Activated T-cell treated with anti-CD3 and anti-CD28 coated beads for 4 hours (primary cell): Measurements from ENCODE around the gene ACKR2.
"Not testable (repeated sequence)": the region's sequence is repeated elsewhere in the genome, so short reads cannot be mapped to it uniquely, and the experiment has no call there.

Source experiments
- DNase-seq: peaks from one replicate; pipeline ENCODE4 v3.0.0-alpha.2; 2020

Gene ACKR2

DNA sequence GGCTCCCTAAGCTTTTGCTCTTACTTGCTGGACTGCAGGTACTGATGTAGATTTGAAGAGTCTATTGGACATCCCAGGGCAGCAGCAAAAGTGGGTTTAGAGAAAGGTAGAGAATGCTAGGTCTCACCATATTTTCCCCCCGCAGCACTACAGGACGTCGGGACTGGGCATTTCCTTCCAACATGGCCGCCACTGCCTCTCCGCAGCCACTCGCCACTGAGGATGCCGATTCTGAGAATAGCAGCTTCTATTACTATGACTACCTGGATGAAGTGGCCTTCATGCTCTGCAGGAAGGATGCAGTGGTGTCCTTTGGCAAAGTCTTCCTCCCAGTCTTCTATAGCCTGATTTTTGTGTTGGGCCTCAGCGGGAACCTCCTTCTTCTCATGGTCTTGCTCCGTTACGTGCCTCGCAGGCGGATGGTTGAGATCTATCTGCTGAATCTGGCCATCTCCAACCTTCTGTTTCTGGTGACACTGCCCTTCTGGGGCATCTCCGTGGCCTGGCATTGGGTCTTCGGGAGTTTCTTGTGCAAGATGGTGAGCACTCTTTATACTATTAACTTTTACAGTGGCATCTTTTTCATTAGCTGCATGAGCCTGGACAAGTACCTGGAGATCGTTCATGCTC is 55.2 kb downstream of the ACKR2 start:
- DNase-seq, result no peak

DNA sequence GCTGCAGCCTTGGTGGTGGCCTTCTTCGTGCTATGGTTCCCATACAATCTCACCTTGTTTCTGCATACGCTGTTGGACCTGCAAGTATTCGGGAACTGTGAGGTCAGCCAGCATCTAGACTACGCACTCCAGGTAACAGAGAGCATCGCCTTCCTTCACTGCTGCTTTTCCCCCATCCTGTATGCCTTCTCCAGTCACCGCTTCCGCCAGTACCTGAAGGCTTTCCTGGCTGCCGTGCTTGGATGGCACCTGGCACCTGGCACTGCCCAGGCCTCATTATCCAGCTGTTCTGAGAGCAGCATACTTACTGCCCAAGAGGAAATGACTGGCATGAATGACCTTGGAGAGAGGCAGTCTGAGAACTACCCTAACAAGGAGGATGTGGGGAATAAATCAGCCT is 56.0 kb downstream of the ACKR2 start:
- DNase-seq, result no peak

DNA sequence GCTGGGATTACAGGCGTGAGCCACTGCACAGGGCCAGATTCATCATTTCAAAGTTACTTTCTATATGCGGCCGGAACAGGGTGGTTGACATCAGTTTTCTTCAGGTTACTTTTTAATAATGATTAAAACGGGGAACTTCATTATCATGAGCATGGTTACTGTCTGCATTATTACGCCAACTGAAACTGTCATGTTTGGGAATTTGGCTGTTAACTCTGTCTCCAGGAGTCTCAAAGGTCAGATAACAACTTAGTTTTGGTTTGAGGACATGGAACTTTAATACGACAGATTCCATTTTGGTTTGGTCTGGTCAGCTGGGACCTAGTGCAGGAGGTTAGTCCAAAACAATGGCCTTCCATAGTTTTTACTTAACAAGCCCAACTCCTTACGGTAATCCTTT is 57.9 kb downstream of the ACKR2 start:
- no peak for DNase-seq

DNA sequence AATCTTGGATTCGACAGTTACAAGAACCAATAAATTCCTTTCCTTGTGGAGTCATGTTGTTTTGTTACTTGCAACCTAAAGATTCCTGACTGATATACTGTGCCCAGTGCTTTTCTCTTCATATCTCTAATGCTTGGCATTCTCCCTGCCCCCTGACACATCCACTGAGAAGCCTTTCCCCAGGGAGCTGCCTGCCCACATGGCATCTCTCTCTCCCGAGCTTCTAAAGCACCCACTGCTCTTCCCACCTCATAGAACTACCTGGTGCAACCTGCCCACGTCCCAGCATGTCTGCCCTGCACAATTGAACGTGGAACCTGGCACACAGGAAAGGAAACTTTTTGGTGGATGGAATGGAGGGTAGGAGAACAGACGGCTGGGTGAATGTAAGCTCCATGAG is 59.6 kb downstream of the ACKR2 start:
- DNase-seq, result no peak

DNA sequence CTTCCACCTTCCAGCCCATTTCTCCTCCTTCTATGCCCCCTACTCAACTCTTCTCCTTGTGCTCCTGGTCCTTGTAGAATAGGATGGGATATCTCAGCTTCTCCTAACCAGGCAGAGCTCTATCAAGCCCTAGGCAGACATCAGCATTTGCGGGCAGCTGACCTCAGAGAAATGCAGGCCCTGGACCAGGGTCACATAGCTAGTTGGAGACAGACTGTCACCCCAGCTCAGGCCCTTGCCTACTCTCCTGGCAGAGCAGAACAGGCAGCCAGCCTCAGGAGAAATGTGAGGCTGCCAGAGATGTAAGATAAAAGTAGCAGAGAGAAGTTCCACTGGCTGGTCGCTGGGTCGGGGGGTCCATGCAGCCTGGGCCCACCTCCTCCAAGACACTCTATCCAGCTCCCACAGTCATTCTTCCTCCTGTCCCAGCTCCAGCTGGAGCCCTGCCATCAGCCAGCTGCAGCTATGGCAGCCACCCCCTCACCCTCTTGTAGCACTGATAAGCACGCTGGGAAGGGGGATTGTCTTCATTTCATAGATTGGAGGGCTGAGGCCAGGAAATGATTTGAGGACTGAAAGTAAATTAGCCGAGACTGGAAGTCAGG is 62.4 kb downstream of the ACKR2 start:
- no peak for DNase-seq

DNA sequence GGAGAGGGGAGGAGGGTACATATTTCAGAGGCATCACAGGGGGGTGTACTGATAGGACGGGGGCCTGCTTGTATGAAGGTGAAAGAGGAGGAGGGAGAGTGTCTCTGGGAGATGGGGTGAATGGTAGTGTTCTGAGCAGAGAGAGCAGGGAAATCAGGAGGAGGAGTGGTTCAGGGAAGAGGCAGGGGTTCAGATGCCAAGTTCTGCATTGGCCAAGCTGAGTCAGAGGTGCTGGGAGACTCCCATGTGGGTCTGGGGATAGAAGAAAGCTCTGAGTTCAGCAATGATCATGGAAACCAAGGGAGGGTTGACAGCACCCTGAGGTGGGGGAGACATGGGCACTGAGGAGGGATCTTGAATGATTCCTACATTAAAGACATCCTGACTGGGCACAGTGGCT is 63.5 kb downstream of the ACKR2 start:
- DNase-seq, result no peak

DNA sequence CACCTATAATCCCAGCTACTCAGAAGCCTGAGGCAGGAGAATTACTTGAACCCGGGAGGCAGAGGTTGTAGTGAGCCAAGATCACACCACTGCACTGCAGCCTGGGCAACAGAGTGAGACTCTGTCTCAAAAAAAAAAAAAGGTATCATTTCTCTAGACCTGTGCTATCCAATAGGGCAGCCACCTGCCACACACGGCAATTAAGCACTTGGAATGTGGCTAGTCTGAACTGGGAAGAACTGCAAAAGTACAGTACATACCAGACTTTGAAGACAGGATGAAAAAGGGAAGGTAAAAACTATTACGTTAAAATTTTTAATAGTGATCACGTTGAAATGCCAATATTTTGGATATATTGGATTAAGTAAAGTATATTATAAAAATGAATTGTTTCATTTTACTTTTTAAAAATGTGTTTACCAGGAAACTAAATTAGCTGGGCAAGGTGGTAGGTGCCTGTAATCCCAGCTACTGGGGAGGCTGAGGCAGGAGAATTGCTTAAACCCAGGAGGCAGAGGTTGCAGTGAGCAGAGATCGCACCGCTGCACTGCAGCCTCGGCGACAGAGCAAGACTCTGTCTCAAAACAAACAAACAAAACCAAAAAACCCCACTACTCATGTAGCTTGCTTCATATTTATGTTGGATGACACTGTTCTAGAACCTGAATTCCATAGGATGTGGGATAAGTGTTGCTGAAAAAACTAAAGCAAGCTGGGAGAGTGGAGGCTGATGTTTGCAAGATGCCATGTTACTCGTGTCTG is 64.2 kb downstream of the ACKR2 start:
- no peak for DNase-seq

DNA sequence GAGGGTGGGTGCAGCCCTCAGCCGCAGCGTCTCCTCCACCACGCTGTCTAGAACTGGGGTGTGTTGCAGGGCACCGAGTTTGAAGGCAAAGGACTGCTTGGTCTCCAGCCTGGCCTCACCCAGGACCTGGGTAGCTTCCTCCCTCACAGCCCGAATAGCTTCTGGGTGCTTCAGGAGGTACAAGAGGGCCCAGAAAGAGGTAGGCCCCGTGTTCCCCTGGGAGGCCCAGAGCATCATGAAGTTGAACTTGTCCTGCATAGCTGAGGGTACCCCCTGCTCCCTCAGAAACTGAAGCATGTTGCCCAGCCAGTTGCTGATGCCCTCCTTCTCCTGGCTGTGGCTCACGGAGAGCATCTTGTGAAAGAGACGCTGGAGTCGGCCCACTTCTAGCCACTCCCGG is 65.5 kb downstream of the ACKR2 start:
- no peak for DNase-seq

DNA sequence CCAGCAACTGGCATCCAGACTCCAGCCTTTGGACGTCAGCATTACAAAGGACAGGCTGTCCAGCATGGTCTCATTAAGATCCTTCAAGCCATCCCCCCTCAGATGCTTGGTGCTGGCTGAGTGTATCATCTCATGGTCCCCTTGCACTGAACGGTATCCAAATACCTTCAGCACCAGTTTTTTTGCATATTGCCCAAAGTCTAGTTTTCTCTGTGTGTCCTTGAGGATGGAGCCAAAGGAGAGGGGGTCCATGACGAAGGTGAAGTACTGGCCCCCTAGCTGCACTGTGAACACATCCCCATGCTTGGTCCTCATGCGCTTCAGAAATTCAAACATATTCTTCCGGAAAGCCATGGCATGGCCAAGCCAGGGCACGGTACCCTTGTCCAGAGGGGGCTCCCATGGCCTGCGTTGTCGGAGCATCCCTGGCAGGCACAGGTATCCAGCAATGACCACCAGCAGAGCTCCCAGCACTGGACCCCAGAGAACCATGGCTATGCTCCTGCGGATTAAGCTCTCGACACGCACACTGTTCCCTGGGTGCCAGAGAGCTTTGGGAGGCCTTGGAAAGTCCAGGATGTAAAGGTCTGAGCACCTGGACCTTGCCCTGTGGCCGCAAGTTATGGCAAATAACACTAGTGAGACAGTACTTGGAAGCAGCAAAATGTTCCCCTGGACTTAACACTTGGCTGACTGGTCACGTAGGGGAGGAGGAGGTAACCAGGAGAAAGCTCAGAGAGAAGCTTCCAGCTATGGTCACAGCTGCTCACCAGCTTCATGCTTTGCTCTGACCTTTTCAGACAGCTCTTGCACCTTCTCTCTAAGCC is 66.3 kb downstream of the ACKR2 start, which contains the start of gene CYP8B1:
Gene CYP8B1 (minus strand): TSS at position 555 of the 827 bp plus-strand sequence. CDS start 63 bp downstream, at position 492.
- no peak for DNase-seq

DNA sequence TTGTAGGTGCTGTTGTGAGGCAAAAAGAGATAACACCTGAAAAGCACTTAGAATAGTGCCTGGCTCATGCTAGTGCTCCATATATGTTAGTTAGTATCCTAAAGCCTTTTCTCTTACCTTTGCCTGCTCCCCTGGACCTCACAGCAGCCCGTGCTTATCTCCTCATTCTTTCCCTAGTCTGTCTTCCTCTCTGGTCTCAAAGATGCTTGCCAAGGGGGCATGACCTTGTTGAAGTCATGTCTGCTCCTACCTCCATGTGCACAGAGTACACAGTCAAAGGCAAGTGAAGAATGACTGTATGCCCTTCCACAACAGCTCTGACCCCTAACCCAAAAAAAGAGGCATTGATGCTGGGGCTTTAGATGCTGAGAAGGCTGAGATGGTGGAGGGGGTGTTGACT is 67.2 kb downstream of the ACKR2 start:
- DNase-seq, result no peak

DNA sequence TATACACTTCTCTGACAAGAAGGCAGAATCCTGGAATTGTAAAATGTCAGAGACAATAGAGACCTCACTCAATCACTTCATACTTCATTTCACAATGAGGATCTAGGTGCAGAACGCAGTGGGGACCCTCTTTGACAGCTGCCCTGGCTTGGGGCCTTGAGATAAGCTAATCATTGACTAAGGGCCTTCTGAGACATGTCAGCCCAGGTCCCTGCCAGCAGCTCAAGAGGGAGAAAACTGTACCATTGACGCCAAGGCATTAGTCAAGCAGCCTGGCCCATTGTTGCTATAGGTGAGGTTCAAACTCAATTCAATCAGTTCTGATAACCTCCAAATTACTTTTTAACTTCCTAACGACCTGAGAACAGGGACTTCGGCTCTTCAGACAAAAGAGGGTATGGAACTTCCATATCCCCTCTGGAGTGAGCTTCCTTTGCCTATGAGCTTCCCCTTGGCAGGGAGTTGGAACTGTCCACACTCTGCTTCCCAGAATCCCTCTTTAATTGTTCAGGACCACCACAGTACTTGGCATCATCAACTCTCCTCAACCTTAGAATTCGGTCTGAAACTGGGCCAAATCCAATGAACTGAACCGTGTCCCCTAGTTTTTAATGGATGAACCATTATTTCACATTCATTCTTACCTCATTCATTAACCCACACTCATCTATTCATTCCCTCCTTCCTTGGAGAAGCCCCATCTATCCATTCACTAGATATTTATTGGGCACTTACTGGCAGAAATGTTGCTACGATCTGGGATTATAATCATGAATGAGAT is 67.9 kb downstream of the ACKR2 start:
- no peak for DNase-seq

DNA sequence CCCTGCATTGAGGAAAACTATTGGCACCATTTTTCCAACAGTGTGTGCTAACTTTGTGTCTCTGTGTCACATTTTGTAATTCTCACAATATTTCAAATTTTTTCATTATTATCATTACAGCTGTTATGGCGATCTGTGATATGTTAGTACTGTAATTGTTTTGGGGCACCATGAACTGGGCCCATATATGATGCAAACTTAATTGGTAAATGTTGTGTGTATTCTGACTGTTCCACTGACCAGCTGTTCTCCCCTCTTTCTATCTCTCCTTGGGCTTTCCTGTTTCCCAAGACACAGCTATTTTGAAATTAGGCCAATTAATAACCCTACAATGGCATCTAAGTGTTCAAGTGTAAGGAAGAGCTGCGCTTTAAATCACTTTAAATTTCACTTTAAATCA is 68.6 kb downstream of the ACKR2 start:
- no peak for DNase-seq

DNA sequence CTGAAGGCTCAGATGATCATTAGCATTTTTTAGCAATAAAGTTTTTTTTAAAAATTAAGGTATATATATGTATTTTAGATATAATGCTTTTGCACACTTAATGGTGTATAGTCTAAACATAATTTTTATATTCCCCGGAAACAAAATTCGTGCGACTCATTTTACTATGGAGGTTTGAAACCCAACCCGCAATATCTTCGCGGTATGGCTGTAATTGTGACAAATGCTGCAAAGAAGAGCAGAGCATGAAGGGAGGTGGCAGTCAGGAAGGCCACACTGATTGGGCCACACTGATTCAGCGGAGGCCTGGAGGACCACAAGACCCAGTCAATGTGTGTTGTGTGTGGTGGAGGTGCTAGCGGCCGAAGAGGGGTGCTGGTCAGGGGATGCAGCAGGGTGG is 70.9 kb downstream of the ACKR2 start:
- DNase-seq, result no peak

DNA sequence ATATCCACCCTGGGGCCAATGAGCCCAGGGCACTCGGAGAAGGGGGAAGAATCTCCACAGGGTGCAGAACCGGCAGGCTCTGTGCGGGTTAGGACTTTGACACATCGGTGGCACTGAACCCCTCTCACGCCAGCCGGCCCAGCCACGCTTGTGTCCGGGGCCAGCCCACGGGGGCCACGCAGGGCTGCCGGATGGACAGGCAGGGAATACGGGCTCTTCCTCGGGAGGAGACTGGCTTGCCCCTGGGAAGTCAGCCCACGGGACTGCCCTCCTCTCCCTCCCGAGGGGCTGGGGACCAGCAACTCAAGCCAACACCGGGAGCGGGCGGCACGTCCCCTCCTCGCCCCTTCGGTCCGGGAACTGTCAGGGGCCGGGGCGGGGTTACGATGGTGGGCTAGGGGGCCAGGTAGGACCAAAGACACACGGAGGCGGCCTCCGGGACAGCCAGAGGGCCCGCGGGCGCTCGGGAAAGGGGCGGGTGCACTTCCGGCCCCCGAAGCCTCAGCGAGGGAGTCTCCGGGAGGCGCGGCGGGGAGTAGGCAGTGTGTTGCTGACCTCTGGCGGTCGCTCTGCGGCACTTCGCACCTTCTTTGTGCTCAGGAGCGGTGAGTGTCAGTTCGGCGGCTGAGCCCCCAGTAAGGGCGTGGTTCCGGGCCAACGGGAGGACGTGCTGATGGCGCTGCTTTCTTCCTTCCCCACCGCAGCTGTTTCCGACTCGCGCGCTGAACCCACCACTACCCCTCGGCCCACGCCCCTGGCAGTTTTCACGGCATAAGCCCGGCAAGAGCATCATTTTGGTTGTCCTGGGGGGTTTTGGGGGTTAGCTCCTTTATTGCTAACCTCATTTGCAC is 71.6 kb downstream of the ACKR2 start:
- DNase-seq, result peak; percentile 73

DNA sequence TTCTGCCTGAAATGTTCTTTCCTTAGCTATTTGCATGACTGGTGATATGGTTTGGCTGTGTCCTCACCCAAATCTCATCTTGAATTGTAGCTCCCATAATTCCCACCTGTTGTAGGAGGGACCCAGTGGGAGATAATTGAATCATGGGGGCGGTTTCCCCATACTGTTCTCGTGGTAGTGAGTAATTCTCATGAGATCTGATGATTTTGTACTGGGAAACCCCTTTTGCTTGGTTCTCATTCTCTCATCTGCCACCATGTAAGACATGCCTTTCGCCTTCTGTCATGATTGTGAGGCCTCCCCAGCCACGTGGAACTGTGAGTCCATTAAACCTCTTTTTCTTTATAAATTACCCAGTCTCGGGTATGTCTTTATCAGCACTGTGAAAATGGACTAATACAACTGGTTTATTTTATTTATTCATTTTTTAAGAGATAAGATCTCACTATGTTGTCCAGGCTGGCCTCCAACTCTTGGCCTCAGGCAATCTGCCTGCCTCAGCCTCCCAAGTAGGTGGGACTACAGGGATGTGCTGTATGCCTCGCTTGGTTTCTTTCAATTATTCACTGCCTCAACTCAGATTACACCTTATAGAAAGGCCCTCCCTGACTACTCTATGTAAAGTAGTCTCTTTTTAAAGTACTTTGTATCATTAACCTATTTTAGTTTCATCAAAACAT is 74.1 kb downstream of the ACKR2 start:
- not testable (repeated sequence) for DNase-seq

DNA sequence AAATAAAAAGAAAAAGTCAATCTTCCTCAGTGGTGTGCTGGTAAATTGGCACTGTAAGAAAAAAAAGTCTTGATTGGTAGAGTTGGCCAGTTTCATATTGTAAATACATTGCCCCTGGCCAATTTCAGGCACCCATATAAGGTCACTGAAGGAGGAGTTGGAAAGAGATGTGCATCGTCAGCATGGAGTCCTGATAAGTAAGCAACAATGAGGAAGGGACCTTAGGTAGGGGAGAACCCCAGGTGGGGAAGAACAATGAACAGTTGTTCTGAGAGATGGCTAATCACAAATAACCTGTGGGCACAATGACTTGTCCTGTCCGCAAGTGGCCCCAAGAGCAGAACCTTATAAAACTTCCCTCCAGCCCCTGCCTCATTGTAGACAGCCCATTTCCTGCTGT is 75.1 kb downstream of the ACKR2 start:
- no peak for DNase-seq

DNA sequence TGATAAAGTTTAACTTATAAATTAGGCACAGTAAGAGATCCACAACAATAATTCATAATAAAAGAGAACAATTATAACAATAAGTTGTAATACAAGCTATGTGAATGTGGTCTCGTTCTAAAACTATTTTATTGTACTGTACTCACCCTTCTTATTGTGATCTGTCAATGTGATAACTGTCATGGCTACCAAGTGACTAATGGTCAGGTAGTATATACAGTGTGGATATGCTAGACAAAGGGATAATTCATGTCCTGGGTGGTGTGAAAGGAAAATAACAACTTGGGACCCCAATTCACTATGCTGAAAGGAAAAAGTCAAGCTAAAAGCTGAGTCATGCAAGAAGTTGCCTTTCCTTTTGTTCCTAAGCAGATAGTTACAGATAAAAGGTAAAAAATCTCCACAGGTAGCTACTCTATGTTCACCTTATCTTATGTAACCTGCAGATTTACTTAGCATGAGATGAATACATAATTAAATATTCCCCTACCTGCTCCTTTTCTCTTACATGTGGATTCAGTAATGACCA is 77.1 kb downstream of the ACKR2 start:
- DNase-seq, result no peak

DNA sequence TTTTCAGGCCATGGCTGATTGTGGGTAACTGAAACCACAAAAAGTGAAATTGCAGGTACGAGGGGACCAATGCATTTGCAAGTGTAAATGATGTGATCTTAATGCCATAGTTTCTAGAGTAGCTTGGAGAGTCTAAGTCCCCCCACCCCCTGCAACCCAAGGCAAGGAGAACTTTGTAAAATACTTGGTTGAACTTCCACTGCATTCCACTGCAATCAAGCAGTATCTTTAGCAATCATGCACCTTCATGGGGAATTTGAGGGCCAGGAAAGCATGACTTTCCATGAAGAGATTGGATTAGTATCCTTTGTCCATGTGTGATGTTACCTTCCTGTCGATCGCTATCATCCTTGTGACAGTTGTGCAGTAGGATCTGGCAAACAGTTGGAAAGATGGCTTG is 77.8 kb downstream of the ACKR2 start:
- DNase-seq, result no peak

DNA sequence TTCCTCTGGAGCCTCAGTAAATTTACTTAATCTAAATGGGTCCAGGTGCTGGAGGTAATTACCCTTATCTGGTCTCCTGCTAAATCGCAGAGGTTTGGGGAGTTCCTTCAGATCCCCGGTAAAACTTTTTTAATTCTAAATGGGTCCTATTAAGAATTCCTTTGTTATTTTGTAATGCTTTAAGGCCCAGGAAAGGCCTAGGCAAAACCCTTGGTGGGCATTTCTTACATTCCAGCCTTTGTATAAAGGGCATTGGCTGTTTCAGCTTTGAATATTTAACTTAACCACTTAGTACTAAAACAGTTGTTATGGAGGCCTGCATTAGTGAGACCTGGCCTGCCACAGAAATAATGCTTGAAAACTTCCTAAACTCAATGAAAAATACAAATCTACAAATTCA is 81.8 kb downstream of the ACKR2 start:
- DNase-seq, result no peak

DNA sequence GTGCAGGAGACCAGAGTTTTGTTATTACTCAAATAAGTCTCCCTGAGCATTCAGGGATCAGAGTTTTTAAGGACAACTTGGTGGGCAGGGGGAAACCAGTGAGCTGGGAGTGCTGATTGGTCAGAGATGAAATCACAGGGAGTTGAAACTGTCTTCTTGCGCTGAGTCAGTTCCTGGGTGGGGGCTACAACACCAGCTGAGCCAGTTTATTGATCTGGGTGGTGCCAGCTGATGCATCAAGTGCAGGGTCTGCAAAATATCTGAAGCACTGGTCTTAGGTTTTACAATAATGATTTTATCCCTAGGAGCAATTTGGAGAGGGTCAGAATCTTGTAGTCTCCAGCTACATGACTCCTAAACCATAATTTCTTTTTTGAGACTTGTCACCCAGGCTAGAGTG is 82.9 kb downstream of the ACKR2 start:
- DNase-seq, result no peak

DNA sequence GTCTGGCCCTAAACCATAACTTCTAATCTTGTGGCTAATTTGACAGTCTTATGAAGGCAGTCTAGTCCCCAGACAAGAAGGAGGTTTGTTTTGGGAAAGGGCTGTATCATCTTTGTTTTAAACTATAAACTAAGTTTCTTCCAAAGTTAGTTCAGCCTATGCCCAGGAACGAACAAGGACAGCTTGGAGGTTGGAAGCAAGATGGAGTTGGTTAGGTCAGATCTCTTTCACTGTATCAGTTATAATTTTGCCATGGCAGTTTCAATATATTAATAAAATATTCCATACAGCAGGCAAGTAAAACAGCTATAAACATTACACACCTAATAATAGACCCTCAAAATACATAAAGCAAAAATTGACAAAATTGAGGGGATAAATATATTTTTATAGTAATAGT is 83.6 kb downstream of the ACKR2 start:
- DNase-seq, result no peak
